UCSD-AML1 (cell line): ENCODE data around the gene ZDHHC11B.
A peak's percentile ranks its signal among the peaks of the same experiment; 100 is the strongest.
"Not testable (repeated sequence)": the region's sequence is repeated elsewhere in the genome, so short reads cannot be mapped to it uniquely, and the experiment has no call there.

Experiments
- DNase-seq: peaks from one replicate; lab custom pipeline; 2025; ENCODE audit not compliant: unreplicated experiment; lab: John Stamatoyannopoulos, UW

The ZDHHC11B gene

GRCh38 chr5:784428-785177 is at the start of gene ZDHHC11B:
ZDHHC11B (minus strand) TSS chr5:784729; CDS start chr5:766919, 17,810 bp downstream.
- peak; percentile 74 for DNase-seq

- DNase-seq, result not testable (repeated sequence)
Measured at GRCh38 chr5:834013-834412, 49.5 kb upstream of the ZDHHC11B start.

- DNase-seq, result not testable (repeated sequence)
Measured at GRCh38 chr5:828194-828593, 43.7 kb upstream of the ZDHHC11B start.

- DNase-seq, result not testable (repeated sequence)
Measured at GRCh38 chr5:825544-825943, 41.0 kb upstream of the ZDHHC11B start.

- no peak for DNase-seq
Measured at GRCh38 chr5:821504-821903, 37.0 kb upstream of the ZDHHC11B start.

GRCh38 chr5:820245-820644 is 35.7 kb upstream of the ZDHHC11B start:
- no peak for DNase-seq

GRCh38 chr5:819078-819477 is 34.5 kb upstream of the ZDHHC11B start:
- DNase-seq, result no peak

GRCh38 chr5:816176-816575 is 31.6 kb upstream of the ZDHHC11B start:
- DNase-seq, result no peak

- DNase-seq, result no peak
Measured at GRCh38 chr5:815449-815848, 30.9 kb upstream of the ZDHHC11B start.

GRCh38 chr5:813575-813974 is 29.0 kb upstream of the ZDHHC11B start:
- not testable (repeated sequence) for DNase-seq

- DNase-seq, result not testable (repeated sequence)
Measured at GRCh38 chr5:811384-811783, 26.9 kb upstream of the ZDHHC11B start.

- DNase-seq, result not testable (repeated sequence)
Measured at GRCh38 chr5:807719-808514, 23.4 kb upstream of the ZDHHC11B start.

- no peak for DNase-seq
Measured at GRCh38 chr5:801472-801871, 16.9 kb upstream of the ZDHHC11B start.

GRCh38 chr5:801055-801454 is 16.5 kb upstream of the ZDHHC11B start:
- not testable (repeated sequence) for DNase-seq

GRCh38 chr5:798505-799138 is 14.1 kb upstream of the ZDHHC11B start:
- not testable (repeated sequence) for DNase-seq

GRCh38 chr5:797986-798385 is 13.5 kb upstream of the ZDHHC11B start:
- not testable (repeated sequence) for DNase-seq

GRCh38 chr5:795873-796272 is 11.3 kb upstream of the ZDHHC11B start:
- not testable (repeated sequence) for DNase-seq

- DNase-seq, result not testable (repeated sequence)
Measured at GRCh38 chr5:794948-795347, 10.4 kb upstream of the ZDHHC11B start.

GRCh38 chr5:788703-789102 is 4.2 kb upstream of the ZDHHC11B start:
- not testable (repeated sequence) for DNase-seq

- not testable (repeated sequence) for DNase-seq
Measured at GRCh38 chr5:787857-788233, 3.3 kb upstream of the ZDHHC11B start.

- not testable (repeated sequence) for DNase-seq
Measured at GRCh38 chr5:787224-787856, 2.8 kb upstream of the ZDHHC11B start.
